SJCRH30 (cell line): ENCODE results near the gene HAND1. TPM values are rescaled to one million over a fixed set of nuclear protein-coding genes. Genes with fewer than 3 reads are reported as not detected.
A peak's percentile ranks its signal among the peaks of the same experiment; 100 is the strongest.

Experiments used
- DNase-seq, 2 experiments: peaks; one replicate each; pipeline ENCODE4 v3.0.0-alpha.2; 2015 to 2020
- H3K27ac ChIP-seq: fragments of 250-450 bp; sonication (Bioruptor Pico); 2 replicates; pipeline ENCODE4 v1.5.1; 2020; ENCODE audit warnings: mild to moderate bottlenecking, moderate library complexity
- H3K27me3 ChIP-seq: fragments of 250-450 bp; sonication (Bioruptor Pico); 2 replicates; pipeline ENCODE4 v1.5.1; 2020; ENCODE audit warnings: mild to moderate bottlenecking, moderate library complexity
- H3K36me3 ChIP-seq: fragments of 250-450 bp; sonication (Bioruptor Pico); 2 replicates; pipeline ENCODE4 v1.5.1; 2020; ENCODE audit warnings: mild to moderate bottlenecking, moderate library complexity
- H3K4me1 ChIP-seq: fragments of 250-450 bp; sonication (Bioruptor Pico); 2 replicates; pipeline ENCODE4 v1.5.1; 2020; ENCODE audit warnings: mild to moderate bottlenecking, moderate library complexity
- H3K4me3 ChIP-seq: fragments of 250-450 bp; sonication (Bioruptor Pico); 2 replicates; pipeline ENCODE4 v1.5.1; 2020; ENCODE audit warnings: mild to moderate bottlenecking, moderate library complexity
- H3K9me3 ChIP-seq: fragments of 250-450 bp; sonication (Bioruptor Pico); replicated peaks from 2 replicates; pipeline ENCODE4 v1.5.1; 2020; ENCODE audit warnings: mild to moderate bottlenecking, moderate library complexity
- total RNA-seq: library from RNA; depleted of rRNA; stranded (reverse); fragments of >200 nt; shearing (Covaris generic); gene quantifications from 2 replicates; pipeline ENCODE4 v1.2.3, GENCODE V29; 2014

Gene HAND1
- total RNA-seq, 1 experiment from 2014 or later: not detected

DNA sequence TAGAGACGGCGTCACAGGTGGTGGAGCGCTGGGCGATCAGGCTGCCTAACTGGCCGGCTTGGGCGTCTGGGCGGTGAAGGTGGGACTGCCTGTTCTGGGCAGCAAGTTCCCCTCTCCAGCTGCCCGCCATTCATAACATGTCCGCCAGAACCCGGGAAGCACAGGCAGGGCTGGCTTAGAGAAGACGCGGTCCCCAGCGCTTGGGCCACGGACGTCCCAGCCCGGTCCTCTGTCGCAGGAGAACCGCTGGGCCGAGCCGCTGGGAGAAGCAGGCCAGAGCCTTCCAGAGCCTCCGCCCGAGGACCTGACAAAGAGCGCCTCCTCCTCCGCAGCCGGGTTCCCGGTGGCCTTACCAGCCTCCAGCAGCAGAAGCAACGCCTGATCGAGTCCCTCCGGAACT is 15.2 kb upstream of the HAND1 start:
- no peaks in the 10 kb centered on the region for H3K9me3 ChIP-seq
- no peak for DNase-seq
- H3K27me3 ChIP-seq: 0 out of 2 replicates have a peak, but pooled peaks cover 7% of the 10 kb centered on the region
- no peak overlapping the region for H3K4me3 ChIP-seq
- no peaks in the 10 kb centered on the region for H3K36me3 ChIP-seq
- no peaks in the 10 kb centered on the region for H3K4me1 ChIP-seq
- H3K27ac ChIP-seq: no peak overlapping the region

- DNase-seq: no peak
- Histone ChIP-seq H3K4me3 (no peak overlapping the region), H3K9me3 (no peaks in the 10 kb centered on the region), H3K4me1 (no peaks in the 10 kb centered on the region), H3K27ac (no peak overlapping the region), H3K27me3 (0 out of 2 replicates have a peak, but pooled peaks cover 6% of the 10 kb centered on the region), H3K36me3 (no peaks in the 10 kb centered on the region)
These were observed 13.9 kb upstream of the HAND1 start for GRCh38 chr5:154491941-154492340.

GRCh38 chr5:154487541-154487940 is 9.5 kb upstream of the HAND1 start:
- Histone ChIP-seq H3K36me3 (no peaks in the 10 kb centered on the region), H3K9me3 (no peaks in the 10 kb centered on the region), H3K4me1 (no peaks in the 10 kb centered on the region), H3K4me3 (no peak overlapping the region), H3K27ac (no peak overlapping the region), H3K27me3 (peaks cover 34% of the 10 kb centered on the region)
- peak in 1 of 2 experiments; percentile 27 for DNase-seq

DNA sequence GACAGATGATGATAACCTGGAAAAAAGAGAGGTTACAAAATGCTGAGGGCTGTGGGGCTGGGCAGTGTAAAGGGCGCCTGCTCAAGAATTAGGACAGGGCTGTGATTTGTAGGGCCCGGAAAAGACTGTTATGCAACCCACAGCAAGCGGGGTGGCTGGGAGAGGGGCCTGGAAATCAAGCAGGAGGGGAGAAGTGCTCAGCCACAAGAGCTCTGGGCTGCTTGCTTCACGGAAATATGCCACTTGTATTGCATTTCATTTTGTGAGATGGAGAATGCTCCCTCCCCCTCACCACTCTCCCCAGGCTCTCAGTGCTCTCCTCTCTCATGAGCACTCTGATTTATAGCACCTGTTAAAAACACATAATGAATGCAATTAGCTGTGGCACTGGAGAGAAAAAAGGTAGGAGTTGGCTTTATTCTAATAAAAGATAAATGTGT is 8.4 kb upstream of the HAND1 start:
- Histone ChIP-seq H3K36me3 (no peaks in the 10 kb centered on the region), H3K27me3 (peaks cover 31% of the 10 kb centered on the region), H3K9me3 (no peaks in the 10 kb centered on the region), H3K27ac (no peak overlapping the region), H3K4me1 (no peaks in the 10 kb centered on the region), H3K4me3 (no peak overlapping the region)
- DNase-seq: no peak

- DNase-seq: no peak
- Histone ChIP-seq H3K36me3 (no peaks in the 10 kb centered on the region), H3K4me1 (no peaks in the 10 kb centered on the region), H3K4me3 (no peak overlapping the region), H3K27ac (no peak overlapping the region), H3K27me3 (peaks cover 31% of the 10 kb centered on the region), H3K9me3 (no peaks in the 10 kb centered on the region)
These were observed 7.9 kb upstream of the HAND1 start for GRCh38 chr5:154485850-154486426.

GRCh38 chr5:154485096-154485491 is 7.1 kb upstream of the HAND1 start:
- no peaks in the 10 kb centered on the region for H3K9me3 ChIP-seq
- H3K27ac ChIP-seq: no peak overlapping the region
- H3K4me1 ChIP-seq: no peaks in the 10 kb centered on the region
- DNase-seq: no peak
- H3K27me3 ChIP-seq: peaks cover 31% of the 10 kb centered on the region
- H3K36me3 ChIP-seq: no peaks in the 10 kb centered on the region
- H3K4me3 ChIP-seq: no peak overlapping the region

DNA sequence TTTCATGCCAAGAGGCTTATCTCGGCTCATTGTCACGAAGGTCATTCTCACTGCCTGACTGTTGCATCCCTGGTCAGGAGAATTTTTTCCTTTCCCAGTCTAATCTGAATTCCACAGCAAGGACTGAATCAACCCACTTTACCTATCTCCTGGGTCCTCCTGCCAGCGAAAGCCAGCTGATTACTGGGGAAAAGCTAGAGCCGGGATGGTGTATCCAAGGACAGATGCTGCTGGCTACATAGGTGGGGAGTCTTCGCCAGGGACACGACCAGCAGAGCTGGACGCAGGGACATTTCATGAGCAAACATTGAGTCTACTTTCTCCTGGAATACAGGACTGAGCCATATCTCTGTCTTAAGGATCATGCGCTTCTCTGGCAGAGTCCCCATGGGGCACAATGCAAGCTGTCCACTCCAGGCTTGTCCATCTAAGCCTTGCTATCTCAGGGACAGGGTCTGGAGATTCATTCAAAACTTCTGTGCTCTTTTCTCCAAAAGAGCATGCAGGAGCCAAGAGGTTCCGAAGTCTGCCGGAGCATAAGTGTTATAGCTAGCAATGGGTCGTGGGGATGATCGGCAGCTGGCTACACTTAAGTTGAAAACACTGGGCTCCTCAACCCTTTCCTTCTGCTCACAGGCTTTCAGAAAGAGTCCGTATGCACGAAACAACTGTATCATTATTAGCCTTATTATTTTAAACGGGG is 6.5 kb upstream of the HAND1 start:
- DNase-seq: no peak
- peaks cover 31% of the 10 kb centered on the region for H3K27me3 ChIP-seq
- no peaks in the 10 kb centered on the region for H3K9me3 ChIP-seq
- no peak overlapping the region for H3K4me3 ChIP-seq
- no peaks in the 10 kb centered on the region for H3K4me1 ChIP-seq
- no peaks in the 10 kb centered on the region for H3K36me3 ChIP-seq
- no peak overlapping the region for H3K27ac ChIP-seq

DNA sequence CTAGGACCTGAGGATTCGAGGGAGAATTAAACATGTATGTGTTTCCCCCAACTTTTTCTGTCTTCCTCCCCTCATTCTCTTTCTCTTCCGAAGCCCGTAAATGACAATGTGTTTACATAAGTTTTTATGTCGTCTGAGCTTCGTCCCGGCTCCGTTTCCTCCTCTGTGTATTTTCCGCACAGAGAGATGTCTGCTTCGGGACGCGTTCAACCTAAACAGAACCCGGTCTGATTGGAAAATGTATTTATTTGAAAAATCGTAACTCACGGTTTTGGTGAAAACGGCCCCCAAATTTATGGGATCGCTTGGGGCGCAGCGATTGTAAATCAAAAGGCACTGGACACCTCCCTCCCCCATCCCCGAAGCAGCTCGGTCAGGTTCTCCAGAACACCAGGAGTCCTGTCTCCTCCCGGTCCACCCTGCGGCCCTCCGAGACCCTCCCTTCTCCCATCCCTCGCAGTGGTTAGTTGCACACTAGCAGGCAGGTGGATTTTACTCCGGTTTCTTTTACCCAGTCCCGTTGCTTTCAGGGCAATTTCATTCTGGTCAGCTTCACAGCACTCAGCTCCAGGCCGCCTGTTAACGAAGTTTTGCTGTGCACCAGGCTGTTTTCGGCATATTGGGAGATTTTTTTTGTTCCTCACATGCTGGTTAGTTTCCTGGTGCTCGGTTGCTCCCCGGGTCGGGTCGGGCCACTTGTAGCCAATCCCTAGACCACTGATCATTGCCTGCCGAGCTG is 5.8 kb upstream of the HAND1 start:
- Histone ChIP-seq H3K4me3 (no peak overlapping the region), H3K27me3 (peaks cover 31% of the 10 kb centered on the region), H3K9me3 (no peaks in the 10 kb centered on the region), H3K4me1 (no peaks in the 10 kb centered on the region), H3K27ac (no peak overlapping the region), H3K36me3 (no peaks in the 10 kb centered on the region)
- DNase-seq: no peak

DNA sequence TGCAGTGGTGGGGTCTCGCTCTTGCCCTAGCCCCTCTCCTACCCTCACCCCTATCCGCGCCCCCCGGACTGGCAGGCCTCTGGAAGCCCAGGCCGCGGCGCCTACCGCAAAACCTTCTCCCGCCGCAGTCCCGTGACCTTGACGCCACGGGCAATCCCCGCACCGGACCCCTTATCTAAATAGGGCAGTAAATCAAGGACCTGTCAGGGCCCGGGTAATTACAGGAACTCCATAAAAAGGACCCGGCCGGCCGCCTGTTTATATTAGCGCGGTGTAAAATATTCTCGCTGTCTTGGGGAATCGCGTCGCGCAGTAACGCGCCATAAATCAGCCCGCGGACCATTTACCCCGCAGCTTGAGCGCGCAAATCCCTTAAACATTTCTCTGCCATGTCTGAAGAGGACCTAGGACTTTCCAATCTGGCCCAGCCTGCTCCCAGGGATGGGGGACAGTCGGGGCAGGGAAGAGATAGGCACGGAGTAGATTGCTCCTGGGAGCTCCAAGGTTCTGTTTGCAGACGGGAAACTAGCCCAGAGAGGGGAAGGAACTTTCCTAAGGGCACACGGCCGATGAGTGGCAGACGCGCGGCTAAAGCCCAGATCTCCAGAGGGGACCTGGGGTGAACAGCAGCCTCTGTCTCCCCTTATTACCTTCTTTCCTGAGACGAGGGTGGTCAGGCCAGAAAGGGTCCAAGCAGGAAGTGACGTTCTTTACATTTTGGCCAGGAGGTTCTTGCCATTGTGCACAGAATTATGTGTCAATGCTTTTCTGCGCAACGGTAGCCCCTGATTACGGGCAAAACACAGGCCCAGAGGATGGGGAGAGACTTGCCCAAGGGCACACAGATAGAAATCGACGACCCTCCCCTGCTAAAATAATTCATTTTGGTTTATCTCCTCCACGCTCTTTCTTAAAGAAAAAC is 4.8 kb upstream of the HAND1 start:
- Histone ChIP-seq H3K27ac (no peak overlapping the region), H3K4me1 (no peaks in the 10 kb centered on the region), H3K4me3 (no peak overlapping the region), H3K9me3 (no peaks in the 10 kb centered on the region), H3K36me3 (no peaks in the 10 kb centered on the region), H3K27me3 (peaks cover 30% of the 10 kb centered on the region)
- DNase-seq: no peak

- no peaks in the 10 kb centered on the region for H3K4me1 ChIP-seq
- no peaks in the 10 kb centered on the region for H3K9me3 ChIP-seq
- H3K4me3 ChIP-seq: no peak overlapping the region
- peaks cover 27% of the 10 kb centered on the region for H3K27me3 ChIP-seq
- no peak for DNase-seq
- H3K27ac ChIP-seq: no peak overlapping the region
- no peaks in the 10 kb centered on the region for H3K36me3 ChIP-seq
These were observed 3.8 kb upstream of the HAND1 start for GRCh38 chr5:154481584-154482381.

DNA sequence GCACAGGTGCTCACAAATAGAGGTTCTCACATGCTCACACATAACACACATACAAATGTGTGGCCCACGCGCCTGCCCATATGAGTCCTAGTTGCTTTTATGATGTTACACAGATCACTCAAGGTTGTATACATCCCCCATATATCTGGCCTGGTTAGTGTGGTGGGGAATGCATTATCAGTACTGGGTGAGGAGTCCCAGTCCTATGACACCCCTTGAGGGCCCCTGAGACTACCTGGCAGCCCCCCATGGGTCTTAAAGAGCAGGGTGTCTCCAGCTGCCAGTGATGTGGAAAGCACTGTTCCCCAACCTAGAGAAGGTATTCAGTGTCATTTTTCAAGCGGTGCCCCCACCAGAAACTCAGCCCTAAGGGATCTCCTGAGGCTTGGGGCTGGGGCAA is 2.8 kb upstream of the HAND1 start:
- Histone ChIP-seq H3K27me3 (peaks cover 25% of the 10 kb centered on the region), H3K36me3 (no peaks in the 10 kb centered on the region), H3K27ac (no peak overlapping the region), H3K4me3 (no peak overlapping the region), H3K4me1 (no peaks in the 10 kb centered on the region), H3K9me3 (no peaks in the 10 kb centered on the region)
- no peak for DNase-seq

DNA sequence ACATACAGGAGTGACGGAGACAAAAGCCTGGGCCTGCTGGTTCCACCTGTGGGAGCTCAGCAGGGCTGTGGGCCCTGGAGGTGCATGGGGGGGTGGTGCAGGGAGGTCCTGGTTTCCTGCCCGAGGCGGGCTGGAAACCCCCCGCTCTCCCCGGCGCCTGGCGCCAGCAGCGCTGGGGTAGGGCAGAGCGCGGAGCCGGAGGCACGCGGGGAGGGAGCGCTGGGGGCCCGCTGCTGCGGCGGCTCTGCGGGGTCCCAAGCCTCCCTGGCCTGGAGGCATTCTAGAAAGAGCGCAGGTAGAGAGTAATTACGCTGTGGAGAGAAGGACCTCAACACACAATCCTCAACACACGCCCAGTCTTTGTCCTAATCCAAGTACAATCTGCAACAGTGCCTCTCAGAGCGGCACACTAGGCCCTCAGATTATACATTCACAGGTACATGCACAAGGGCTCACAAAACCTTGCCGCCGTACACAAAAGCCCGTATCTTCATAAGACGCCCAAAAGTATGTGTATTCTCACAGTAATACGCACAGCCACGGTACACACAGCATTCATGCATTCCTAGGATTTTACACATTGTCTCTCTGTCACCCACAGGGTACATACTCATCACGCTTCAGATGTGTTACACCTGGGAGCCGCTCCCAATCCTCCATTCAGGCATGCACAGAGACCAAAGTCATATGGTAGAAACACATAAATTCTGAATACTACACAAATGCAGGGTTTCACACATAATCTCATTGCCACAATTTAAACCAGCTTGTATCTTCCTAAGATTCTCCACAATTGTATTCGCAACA is 2.1 kb upstream of the HAND1 start:
- Histone ChIP-seq H3K4me1 (no peaks in the 10 kb centered on the region), H3K9me3 (no peaks in the 10 kb centered on the region), H3K27ac (no peak overlapping the region), H3K27me3 (peaks cover 23% of the 10 kb centered on the region), H3K36me3 (no peaks in the 10 kb centered on the region), H3K4me3 (no peak overlapping the region)
- no peak for DNase-seq

DNA sequence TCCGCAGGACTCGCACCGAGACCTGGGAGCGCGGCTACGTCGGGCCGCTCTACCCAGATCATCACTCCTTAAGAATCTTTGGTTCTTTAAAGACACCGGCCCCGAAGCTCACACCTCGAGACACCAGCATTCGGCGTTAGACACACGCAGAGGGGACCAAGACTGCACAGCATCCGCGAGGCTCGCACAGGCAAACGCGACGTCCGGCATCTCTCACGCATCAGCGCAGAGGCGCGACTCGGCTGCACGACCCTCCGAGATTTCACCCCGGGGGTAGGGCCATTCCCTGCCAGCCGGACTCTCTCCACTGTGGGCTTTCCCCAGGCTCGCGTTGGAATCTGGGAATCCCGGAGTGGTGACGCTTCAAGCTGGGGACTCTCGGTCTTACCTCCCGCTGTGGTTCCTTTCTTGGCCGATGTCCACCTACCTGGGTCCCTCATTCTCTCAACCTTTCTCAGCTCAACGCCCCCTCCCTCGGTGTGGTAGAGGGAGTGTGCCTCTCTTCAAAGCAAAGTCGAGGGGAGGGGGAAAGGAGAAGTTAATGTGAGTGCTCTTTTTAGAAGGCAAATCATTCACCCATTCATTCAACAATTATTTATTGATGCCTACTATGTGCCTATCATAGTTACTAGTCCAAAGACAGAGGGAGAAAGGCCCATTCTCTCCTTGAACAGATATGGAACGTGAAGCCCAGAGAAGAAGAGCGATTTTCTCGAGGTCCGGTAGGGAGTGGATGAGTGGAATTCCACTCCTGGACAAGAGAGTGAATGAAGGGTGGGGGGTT is 1.3 kb upstream of the HAND1 start:
- peaks cover 15% of the 10 kb centered on the region for H3K27me3 ChIP-seq
- H3K4me1 ChIP-seq: no peaks in the 10 kb centered on the region
- H3K36me3 ChIP-seq: no peaks in the 10 kb centered on the region
- no peak for DNase-seq
- H3K27ac ChIP-seq: no peak overlapping the region
- H3K9me3 ChIP-seq: no peaks in the 10 kb centered on the region
- H3K4me3 ChIP-seq: no peak overlapping the region
